Measurements from ENCODE around the gene LRRC8D.

DNA sequence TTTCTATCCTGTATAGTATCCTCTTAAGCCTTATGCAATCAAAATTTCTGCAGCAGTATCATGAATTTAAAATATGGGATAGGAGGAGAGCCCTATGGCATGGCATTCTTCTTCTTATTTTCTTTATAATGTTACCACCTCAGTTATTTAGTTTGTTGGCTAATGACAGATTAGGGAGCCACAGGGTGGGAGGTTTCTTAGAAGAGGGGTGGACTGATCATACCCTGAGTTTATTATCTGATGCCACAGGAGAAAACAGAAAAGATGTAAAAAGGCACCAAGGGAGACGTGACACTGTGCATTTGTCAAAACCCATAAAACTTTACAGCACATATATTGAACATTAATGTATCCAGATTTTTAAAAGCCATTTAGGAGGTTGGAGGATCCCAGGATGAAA lies 66.9 kb downstream of the LRRC8D start:
- TF ChIP-seq TARDBP (IDR thresholded peaks at IDR 0.05) (no peak), CTCF (IDR thresholded peaks at IDR 0.05 in 2 of 3, conservative IDR thresholded peaks at IDR 0.05 in 1 of 3; ENCODE audit: insufficient read depth in 2 of 3, low read depth in 1 of 3, low read length in 3 of 3) (no peak), RNF219 (CRISPR knock-in tag; IDR thresholded peaks at IDR 0.05) (no peak), EZH2 (IDR thresholded peaks at IDR 0.05; ENCODE audit: borderline replicate concordance, low read depth, low read length) (no peak), BHLHE40 (IDR thresholded peaks at IDR 0.05; ENCODE audit: low read length) (no peak), ZNF311 (CRISPR knock-in tag; IDR thresholded peaks at IDR 0.05) (no peak), GTF2B (IDR thresholded peaks at IDR 0.05; ENCODE audit: extremely low read depth, insufficient read length) (no peak), EWSR1 (IDR thresholded peaks at IDR 0.05; ENCODE audit: borderline replicate concordance, low read depth, partially characterized antibody) (no peak), SMAD1 (IDR thresholded peaks at IDR 0.05; ENCODE audit: low read depth, low read length, partially characterized antibody) (no peak), SIN3A (IDR thresholded peaks at IDR 0.05; ENCODE audit: borderline replicate concordance in 2 of 2, control insufficient read depth in 1 of 2, low read depth in 2 of 2, low read length in 2 of 2) (no peak), ZNF75A (CRISPR knock-in tag; IDR thresholded peaks at IDR 0.05) (no peak), RAD21 (CRISPR knock-in tag; conservative IDR thresholded peaks at IDR 0.05 in 1 of 2, IDR thresholded peaks at IDR 0.05 in 1 of 2) (no peak), POLR2AphosphoS5 (IDR thresholded peaks at IDR 0.05; ENCODE audit: control insufficient read depth, insufficient read depth, low read depth, low read length) (no peak)
